HAP-1 (cell line): ENCODE data around the gene LAX1.
"Not testable (repeated sequence)": the region's sequence is repeated elsewhere in the genome, so short reads cannot be mapped to it uniquely, and the experiment has no call there.

Experiments
- DNase-seq, 2 experiments: peaks; one replicate each; pipeline ENCODE4 v3.0.0-alpha.2; 2016 to 2020; ENCODE audit warnings: low spot score in 2 of 2
- H3K27me3 ChIP-seq: fragments of 250-450 bp; sonication (Bioruptor Pico); 2 replicates; pipeline ENCODE4 v1.5.1; 2020; ENCODE audit warnings: low read depth, mild to moderate bottlenecking, moderate library complexity
- H3K36me3 ChIP-seq: fragments of 250-450 bp; sonication (Bioruptor Pico); replicated peaks from 2 replicates; pipeline ENCODE4 v1.5.1; 2020; ENCODE audit warnings: mild to moderate bottlenecking
- H3K4me1 ChIP-seq: fragments of 250-450 bp; sonication (Bioruptor Pico); 2 replicates; pipeline ENCODE4 v1.5.1; 2020; ENCODE audit warnings: mild to moderate bottlenecking
- H3K4me3 ChIP-seq: fragments of 250-450 bp; sonication (Bioruptor Pico); 2 replicates; pipeline ENCODE4 v1.5.1; 2020; ENCODE audit warnings: mild to moderate bottlenecking, moderate library complexity
- H3K9me3 ChIP-seq: fragments of 250-450 bp; sonication (Bioruptor Pico); 2 replicates; pipeline ENCODE4 v1.5.1; 2020; ENCODE audit warnings: mild to moderate bottlenecking, moderate library complexity
- in situ Hi-C: fragments of 300-500 bp; cut with MboI; formaldehyde crosslinking; loops from 3 replicates; pipeline ENCODE4 v1.14.3; 2020; ENCODE audit warnings: low sequenced_read_pairs, inconsistent platforms, mixed read lengths

The LAX1 gene

DNA sequence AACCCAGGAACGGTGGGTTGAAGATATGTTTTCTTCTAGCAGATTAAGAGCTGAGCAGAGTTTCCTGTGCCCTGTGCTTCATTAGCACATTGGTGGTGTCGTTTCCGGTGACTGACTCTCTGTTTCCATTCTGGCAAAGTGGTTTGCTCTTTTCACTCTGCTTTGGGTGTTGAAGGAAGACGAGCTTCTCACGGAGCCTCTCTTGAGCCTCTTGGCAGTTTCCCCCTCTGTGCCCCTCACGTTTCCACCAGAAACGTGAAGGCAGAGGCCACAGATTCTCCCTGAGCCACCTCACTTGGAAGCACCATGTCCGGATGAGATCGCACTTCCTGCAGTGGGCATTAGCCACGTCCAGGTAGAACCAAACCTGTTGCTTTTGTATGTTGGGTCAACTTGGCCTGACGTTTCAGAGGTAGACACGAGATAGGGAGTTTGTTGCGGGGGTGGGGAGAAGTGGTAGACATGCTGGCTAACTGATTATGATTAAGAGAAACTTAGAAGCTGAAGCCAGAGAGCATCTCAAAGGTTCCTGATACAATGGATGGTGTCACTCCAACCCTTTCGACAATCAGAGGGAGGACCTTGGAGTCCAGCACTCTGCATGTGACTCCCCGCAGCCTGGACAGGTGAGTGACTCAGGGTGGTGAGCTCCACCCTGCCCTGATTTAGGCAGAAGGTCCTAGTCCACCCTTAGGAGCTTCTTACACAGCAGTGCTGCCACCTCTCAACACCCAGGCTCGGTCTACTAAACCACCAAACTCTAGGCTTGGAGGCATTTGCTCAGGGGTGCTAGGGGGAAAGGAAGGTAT, at the start of gene LAX1:
Gene LAX1 (plus strand): TSS at position 155 of the 809 bp plus-strand sequence. CDS start 383 bp downstream, at position 538.
- in situ Hi-C loops = no loop called here
- no peaks in the 10 kb centered on the region for H3K27me3 ChIP-seq
- no peak for DNase-seq
- no peak within 1 kb of the TSS for H3K4me3 ChIP-seq
- H3K9me3 ChIP-seq = no peaks in the 10 kb centered on the region
- H3K36me3 ChIP-seq = no peaks in the 10 kb centered on the region
- H3K4me1 ChIP-seq = peaks cover 2% of the 10 kb centered on the region

DNA sequence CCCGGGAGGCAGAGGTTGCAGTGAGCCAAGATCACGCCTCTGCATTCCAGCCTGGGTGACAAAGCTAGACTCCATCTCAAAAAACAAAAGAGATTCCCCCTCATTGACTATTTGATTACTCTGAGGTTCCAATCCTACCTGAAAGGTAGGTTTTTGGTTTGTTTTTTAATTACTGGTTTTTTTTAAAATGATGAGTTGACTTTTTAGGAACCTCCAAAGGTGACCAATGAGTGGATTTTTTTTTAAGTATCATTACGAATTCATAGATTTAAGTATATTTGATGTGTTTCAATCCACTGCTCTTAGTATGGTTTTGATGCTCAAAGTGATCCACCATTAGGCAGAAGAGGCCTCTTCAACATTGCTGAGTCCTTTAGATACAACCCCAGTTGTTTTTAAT, 47.9 kb upstream of the LAX1 start:
- Histone ChIP-seq H3K4me1 (no peaks in the 10 kb centered on the region), H3K4me3 (no peak overlapping the region), H3K9me3 (no peaks in the 10 kb centered on the region), H3K27me3 (no peaks in the 10 kb centered on the region), H3K36me3 (peaks cover 7% of the 10 kb centered on the region)
- in situ Hi-C loops = no loop called here
- no peak for DNase-seq

DNA sequence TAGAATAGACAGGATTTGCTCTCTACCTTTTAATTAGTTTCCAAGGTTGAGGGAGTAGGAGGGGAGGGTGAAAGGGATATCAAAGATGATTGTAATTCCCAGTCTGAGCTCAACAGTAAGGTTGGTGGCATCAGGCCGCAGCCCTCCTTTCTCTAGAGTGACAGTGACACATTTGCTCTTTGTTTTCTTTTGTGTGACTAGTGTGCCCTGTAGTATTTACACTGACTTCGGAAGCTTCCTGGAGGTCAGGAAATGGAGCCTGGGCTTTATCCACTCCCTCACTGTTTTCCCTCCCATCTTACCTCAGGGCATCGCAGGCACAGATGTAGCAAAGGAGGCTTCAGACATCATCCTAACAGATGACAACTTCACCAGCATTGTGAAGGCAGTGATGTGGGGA, 44.7 kb upstream of the LAX1 start:
- Histone ChIP-seq H3K9me3 (no peaks in the 10 kb centered on the region), H3K36me3 (peaks cover 6% of the 10 kb centered on the region), H3K4me3 (no peak overlapping the region), H3K27me3 (no peaks in the 10 kb centered on the region), H3K4me1 (no peaks in the 10 kb centered on the region)
- no peak for DNase-seq
- in situ Hi-C loops = no loop called here

GRCh38 chr1:203722909-203723308, 42.1 kb upstream of the LAX1 start:
- in situ Hi-C loops = no loop called here

GRCh38 chr1:203726417-203726867, 38.5 kb upstream of the LAX1 start:
- H3K36me3 ChIP-seq = peaks cover 16% of the 10 kb centered on the region
- DNase-seq = no peak

More at GRCh38 chr1:203722909-203723308, 42.1 kb upstream of the LAX1 start:
- Histone ChIP-seq H3K4me3 (no peak overlapping the region), H3K9me3 (no peaks in the 10 kb centered on the region), H3K27me3 (no peaks in the 10 kb centered on the region), H3K36me3 (peaks cover 16% of the 10 kb centered on the region), H3K4me1 (no peaks in the 10 kb centered on the region)
- no peak for DNase-seq

DNA sequence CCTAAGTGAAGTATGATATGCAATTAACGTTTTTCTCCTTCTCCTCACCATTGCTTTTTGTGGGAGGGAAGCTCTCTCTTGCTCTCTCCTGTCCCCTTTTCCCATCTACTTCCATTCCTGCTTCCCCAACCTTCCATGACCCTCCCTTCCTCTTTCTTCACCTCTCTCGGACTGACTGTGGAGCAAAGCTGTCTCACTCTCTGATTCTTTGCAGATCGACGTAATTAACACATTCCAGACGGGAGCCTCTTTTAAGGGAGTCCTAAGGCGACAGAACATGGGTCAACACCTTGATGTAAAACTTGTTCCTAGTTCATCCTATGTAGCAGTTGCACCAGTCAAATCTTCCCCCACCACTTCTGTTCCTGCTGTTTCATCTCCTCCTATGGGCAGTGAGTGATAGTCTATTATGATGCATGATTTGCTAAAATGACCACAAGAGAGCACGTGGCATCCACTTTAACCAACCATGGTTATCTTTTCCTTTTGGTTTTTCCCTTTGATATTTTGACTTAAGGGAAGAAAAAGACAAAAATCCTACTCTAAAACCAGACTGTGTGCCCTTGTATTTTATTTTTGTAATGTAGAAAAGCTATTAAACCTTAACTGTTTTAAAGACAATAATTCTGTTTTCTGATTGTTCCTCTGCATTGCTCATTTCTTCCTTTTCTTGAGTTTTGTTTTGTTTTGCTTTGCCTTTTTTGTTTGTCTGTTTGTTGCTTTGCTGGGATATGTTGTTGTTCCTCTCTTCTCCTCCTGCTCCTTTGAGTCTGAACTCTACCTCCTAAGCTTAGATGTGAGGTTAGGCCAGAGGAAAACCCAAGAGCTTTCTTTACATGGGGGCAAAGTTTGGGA, 31.7 kb upstream of the LAX1 start:
- no peaks in the 10 kb centered on the region for H3K27me3 ChIP-seq
- H3K4me1 ChIP-seq = no peaks in the 10 kb centered on the region
- in situ Hi-C loops = no loop called here
- no peaks in the 10 kb centered on the region for H3K9me3 ChIP-seq
- no peaks in the 10 kb centered on the region; the same call in 1 of the 2 replicates for H3K36me3 ChIP-seq
- no peak for DNase-seq
- no peak overlapping the region for H3K4me3 ChIP-seq

More at GRCh38 chr1:203726417-203726867, 38.5 kb upstream of the LAX1 start:
- Histone ChIP-seq H3K9me3 (no peaks in the 10 kb centered on the region), H3K4me1 (no peaks in the 10 kb centered on the region), H3K4me3 (no peak overlapping the region), H3K27me3 (no peaks in the 10 kb centered on the region)
- in situ Hi-C loops = no loop called here

DNA sequence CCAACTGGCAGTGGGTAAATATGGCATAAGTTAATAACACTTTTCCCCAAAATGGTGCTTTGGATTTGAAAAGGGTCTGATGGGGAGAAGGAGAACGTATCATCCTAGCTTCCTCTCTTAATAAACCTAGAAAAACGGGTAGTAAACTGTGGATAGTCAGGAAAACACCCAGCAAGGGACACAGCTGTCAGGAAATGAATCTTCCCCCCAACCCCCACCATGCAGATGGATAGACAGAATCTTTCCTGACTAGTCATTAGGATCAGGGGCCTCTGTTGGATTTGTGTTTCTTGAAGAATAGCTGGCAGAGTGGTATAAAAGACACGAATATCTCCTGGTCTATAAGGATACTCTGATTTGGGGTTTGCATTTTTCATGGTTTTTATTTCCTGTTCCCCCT, 22.5 kb upstream of the LAX1 start:
- no peaks in the 10 kb centered on the region for H3K36me3 ChIP-seq
- H3K9me3 ChIP-seq = no peaks in the 10 kb centered on the region
- H3K27me3 ChIP-seq = no peaks in the 10 kb centered on the region
- in situ Hi-C loops = no loop called here
- DNase-seq = no peak
- H3K4me3 ChIP-seq = no peak overlapping the region
- H3K4me1 ChIP-seq = no peaks in the 10 kb centered on the region

GRCh38 chr1:203743091-203743571, 21.9 kb upstream of the LAX1 start:
- Histone ChIP-seq H3K9me3 (no peaks in the 10 kb centered on the region), H3K4me3 (no peak overlapping the region), H3K4me1 (no peaks in the 10 kb centered on the region), H3K27me3 (no peaks in the 10 kb centered on the region), H3K36me3 (no peaks in the 10 kb centered on the region)
- DNase-seq = no peak
- in situ Hi-C loops = no loop called here

- H3K27me3 ChIP-seq = no peaks in the 10 kb centered on the region
- no peaks in the 10 kb centered on the region for H3K36me3 ChIP-seq
- no peak overlapping the region for H3K4me3 ChIP-seq
- H3K9me3 ChIP-seq = no peaks in the 10 kb centered on the region
- no peak for DNase-seq
- no peaks in the 10 kb centered on the region for H3K4me1 ChIP-seq
- in situ Hi-C loops = no loop called here
These were observed 20.7 kb upstream of the LAX1 start for GRCh38 chr1:203744075-203744972.

DNA sequence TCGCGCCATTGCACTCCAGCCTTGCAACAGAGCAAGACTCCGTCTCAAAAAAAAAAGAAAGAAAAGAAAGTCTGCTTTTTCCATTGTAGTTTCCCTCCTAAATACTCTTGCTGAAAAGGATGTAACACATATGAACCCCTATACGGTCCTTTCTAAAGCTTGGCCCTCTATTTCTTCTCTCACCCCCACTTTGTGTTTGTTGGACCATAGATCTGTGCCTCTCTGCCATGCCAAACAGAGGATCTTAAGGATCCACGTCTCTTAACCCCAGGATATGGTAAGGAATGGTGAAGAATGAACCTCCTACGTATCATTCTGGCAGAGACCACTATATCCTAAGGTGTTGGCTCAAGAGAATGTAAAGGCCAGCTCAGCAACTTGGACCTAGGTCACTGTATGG, 18.7 kb upstream of the LAX1 start:
- H3K36me3 ChIP-seq = no peaks in the 10 kb centered on the region
- H3K4me1 ChIP-seq = peaks cover 4% of the 10 kb centered on the region; the same call in 1 of the 2 replicates
- in situ Hi-C loops = no loop called here
- H3K27me3 ChIP-seq = no peaks in the 10 kb centered on the region
- no peak for DNase-seq
- H3K4me3 ChIP-seq = no peak overlapping the region
- H3K9me3 ChIP-seq = no peaks in the 10 kb centered on the region

DNA sequence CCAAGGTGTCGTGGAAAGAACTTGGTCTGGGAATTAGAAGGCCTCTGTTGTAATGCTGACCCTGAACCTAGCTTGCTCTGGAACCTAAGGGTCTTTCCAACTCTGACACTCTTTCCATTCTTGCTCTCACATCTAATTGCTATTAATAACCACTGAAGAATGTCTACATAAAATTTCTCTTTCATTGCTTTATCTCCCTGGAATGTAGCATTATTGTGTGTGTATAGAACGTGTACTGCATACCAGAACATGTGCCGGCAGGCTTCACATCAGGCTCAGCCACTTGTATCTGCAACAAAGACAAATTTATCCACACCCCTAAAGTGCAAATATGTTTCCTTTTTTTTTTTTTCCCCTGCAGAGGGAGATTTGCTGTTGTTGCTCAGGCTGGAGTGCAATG, 13.9 kb upstream of the LAX1 start:
- Histone ChIP-seq H3K4me1 (peaks cover 4% of the 10 kb centered on the region; the same call in 1 of the 2 replicates), H3K4me3 (no peak overlapping the region), H3K27me3 (no peaks in the 10 kb centered on the region), H3K36me3 (no peaks in the 10 kb centered on the region), H3K9me3 (no peaks in the 10 kb centered on the region)
- peak; percentile 31 to 57 for DNase-seq
- in situ Hi-C loops = no loop called here

DNA sequence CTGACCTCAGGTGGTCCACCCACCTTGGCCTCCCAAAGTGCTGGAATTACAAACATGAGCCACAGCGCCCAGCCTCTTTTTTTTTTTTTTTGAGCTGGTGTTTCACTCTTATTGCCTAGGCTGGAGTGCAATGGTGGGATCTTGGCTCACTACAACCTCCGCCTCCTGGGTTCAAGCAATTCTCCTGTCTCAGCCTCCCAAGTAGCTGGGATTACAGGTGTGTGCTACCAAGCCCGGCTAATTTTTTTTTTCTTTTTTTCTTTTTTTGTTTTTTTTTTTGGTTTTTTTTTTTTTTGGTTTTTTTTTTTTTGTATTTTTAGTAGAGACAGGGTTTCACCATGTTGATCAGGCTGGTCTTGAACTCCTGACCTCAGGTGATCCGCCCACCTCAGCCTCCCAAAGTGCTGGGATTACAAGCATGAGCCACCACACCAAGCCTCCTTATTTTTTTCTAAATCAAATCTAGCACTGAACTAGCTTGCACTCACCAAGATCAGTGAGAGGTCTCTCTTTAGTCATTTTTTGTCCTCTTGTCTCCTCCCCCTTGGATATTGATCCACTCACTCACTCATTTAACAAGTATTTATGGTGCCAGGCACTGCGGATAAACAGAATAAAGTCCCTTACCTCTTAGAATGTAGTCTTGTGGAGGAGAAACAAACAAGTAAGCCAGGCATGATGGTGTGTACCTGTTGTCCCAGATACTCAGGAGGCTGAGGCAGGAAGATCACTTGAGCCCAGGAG, 13.2 kb upstream of the LAX1 start:
- H3K4me1 ChIP-seq, DNase-seq, in situ Hi-C loops, H3K36me3 ChIP-seq, H3K9me3 ChIP-seq, H3K4me3 ChIP-seq, H3K27me3 ChIP-seq: not testable (repeated sequence)
